HG03280 (cell line): ENCODE measurements around the gene MUC4.
A peak's percentile ranks its signal among the peaks of the same experiment; 100 is the strongest.

Experiments used
- ATAC-seq: cut with Tn5 transposase; IDR thresholded peaks from one replicate; pipeline ENCODE4 v1.9.1; 2021; ENCODE audit warnings: mild to moderate bottlenecking, moderate library complexity; ENCODE audit not compliant: unreplicated experiment

MUC4 gene

GRCh38 chr3:195811756-195812155, at the start of gene MUC4:
Gene MUC4, minus strand, starts transcription at chr3:195811929. Its CDS starts 112 bp downstream, at chr3:195811817.
- no peak for ATAC-seq

GRCh38 chr3:195860456-195860855, 48.7 kb upstream of the MUC4 start:
- no peak for ATAC-seq

GRCh38 chr3:195859846-195860411, 48.2 kb upstream of the MUC4 start:
- ATAC-seq: no peak

- ATAC-seq: no peak
Observed at GRCh38 chr3:195859061-195859845, 47.5 kb upstream of the MUC4 start.

GRCh38 chr3:195856410-195857084, 44.8 kb upstream of the MUC4 start:
- no peak for ATAC-seq

- no peak for ATAC-seq
Observed at GRCh38 chr3:195855471-195856409, 44.0 kb upstream of the MUC4 start.

GRCh38 chr3:195854628-195855294, 43.0 kb upstream of the MUC4 start:
- ATAC-seq: no peak

GRCh38 chr3:195853996-195854395, 42.3 kb upstream of the MUC4 start:
- no peak for ATAC-seq

- no peak for ATAC-seq
Observed at GRCh38 chr3:195853036-195853435, 41.3 kb upstream of the MUC4 start.

GRCh38 chr3:195850857-195851543, 39.3 kb upstream of the MUC4 start:
- ATAC-seq: peak; percentile 87

- no peak for ATAC-seq
Observed at GRCh38 chr3:195849322-195850074, 37.8 kb upstream of the MUC4 start.

- no peak for ATAC-seq
Observed at GRCh38 chr3:195847055-195847950, 35.6 kb upstream of the MUC4 start.

- ATAC-seq: no peak
Observed at GRCh38 chr3:195845483-195845882, 33.8 kb upstream of the MUC4 start.

- no peak for ATAC-seq
Observed at GRCh38 chr3:195844671-195845218, 33.0 kb upstream of the MUC4 start.

GRCh38 chr3:195839260-195840010, 27.7 kb upstream of the MUC4 start:
- peak; percentile 19 for ATAC-seq

GRCh38 chr3:195838714-195839113, 27.0 kb upstream of the MUC4 start:
- peak; percentile 74 for ATAC-seq
